ENCODE data around the gene CYP27A1. TPM values are rescaled to one million over a fixed set of nuclear protein-coding genes. Genes with fewer than 3 reads are reported as not detected.

The CYP27A1 gene
- total RNA-seq, 1 donor from 2014 or later: 53.1 TPM

GRCh38 chr2:218746960-218747359 lies 35.0 kb upstream of the CYP27A1 start:
- no peaks in the 10 kb centered on the region for H3K4me1 ChIP-seq
- peaks cover 34 to 66% of the 10 kb centered on the region in 2 donors for H3K36me3 ChIP-seq
- H3K4me3 ChIP-seq: no peak overlapping the region
- no peak for DNase-seq (ENCODE audit: low spot score in 2 of 2)
- no peak overlapping the region for H3K27ac ChIP-seq
- H3K9me3 ChIP-seq: no peaks in the 10 kb centered on the region
- no peak for TF ChIP-seq CTCF (IDR thresholded peaks at IDR 0.05)
- no peaks in the 10 kb centered on the region for H3K27me3 ChIP-seq
- intact Hi-C loops (cut with DNase I): no loop called here

GRCh38 chr2:218748741-218749441 lies 33.1 kb upstream of the CYP27A1 start:
- H3K4me3 ChIP-seq: no peak overlapping the region
- intact Hi-C loops (cut with DNase I): no loop called here
- no peak overlapping the region for H3K27ac ChIP-seq
- peaks cover 52 to 81% of the 10 kb centered on the region in 2 donors for H3K36me3 ChIP-seq
- H3K9me3 ChIP-seq: no peaks in the 10 kb centered on the region
- no peak for DNase-seq (ENCODE audit: low spot score in 2 of 2)
- no peaks in the 10 kb centered on the region for H3K27me3 ChIP-seq
- no peak for TF ChIP-seq CTCF (IDR thresholded peaks at IDR 0.05)
- no peaks in the 10 kb centered on the region for H3K4me1 ChIP-seq

GRCh38 chr2:218754201-218754600 lies 27.7 kb upstream of the CYP27A1 start:
- TF ChIP-seq CTCF (IDR thresholded peaks at IDR 0.05): no peak
- peak overlapping the region in 1 of 2 donors; percentile 30 for H3K27ac ChIP-seq
- peaks cover 6 to 17% of the 10 kb centered on the region in 2 donors for H3K4me1 ChIP-seq
- no peaks in the 10 kb centered on the region for H3K9me3 ChIP-seq
- intact Hi-C loops (cut with DNase I): no loop called here
- no peaks in the 10 kb centered on the region for H3K27me3 ChIP-seq
- peaks cover 42 to 51% of the 10 kb centered on the region in 2 donors for H3K36me3 ChIP-seq
- no peak overlapping the region for H3K4me3 ChIP-seq
- DNase-seq (ENCODE audit: low spot score in 2 of 2): no peak

GRCh38 chr2:218754781-218755180 lies 27.2 kb upstream of the CYP27A1 start:
- H3K27me3 ChIP-seq: no peaks in the 10 kb centered on the region
- no peak for DNase-seq (ENCODE audit: low spot score in 2 of 2)
- H3K4me1 ChIP-seq: peaks cover 6 to 17% of the 10 kb centered on the region in 2 donors
- TF ChIP-seq CTCF (IDR thresholded peaks at IDR 0.05): no peak
- H3K27ac ChIP-seq: peak overlapping the region; percentile 30 to 58
- intact Hi-C loops (cut with DNase I): no loop called here
- H3K4me3 ChIP-seq: no peak overlapping the region
- no peaks in the 10 kb centered on the region for H3K9me3 ChIP-seq
- H3K36me3 ChIP-seq: peaks cover 37 to 45% of the 10 kb centered on the region in 2 donors

- H3K27ac ChIP-seq: peak overlapping the region; percentile 30 to 58
- no peak for TF ChIP-seq CTCF (IDR thresholded peaks at IDR 0.05)
- no peak for DNase-seq (ENCODE audit: low spot score in 2 of 2)
- no peak overlapping the region for H3K4me3 ChIP-seq
- intact Hi-C loops (cut with DNase I): no loop called here
- no peaks in the 10 kb centered on the region for H3K9me3 ChIP-seq
- peaks cover 6 to 17% of the 10 kb centered on the region in 2 donors for H3K4me1 ChIP-seq
- no peaks in the 10 kb centered on the region for H3K27me3 ChIP-seq
- peaks cover 33 to 41% of the 10 kb centered on the region in 2 donors for H3K36me3 ChIP-seq
These were observed 26.8 kb upstream of the CYP27A1 start for GRCh38 chr2:218755198-218755566.
